GM18861 (cell line): ENCODE measurements around the gene PPM1E.
"Not testable (repeated sequence)": the region's sequence is repeated elsewhere in the genome, so short reads cannot be mapped to it uniquely, and the experiment has no call there.

Experiments used
- ATAC-seq: cut with Tn5 transposase; IDR thresholded peaks from one replicate; pipeline ENCODE4 v1.9.1; 2021; ENCODE audit not compliant: unreplicated experiment

The PPM1E gene

GRCh38 chr17:58778482-58778881, 22.8 kb downstream of the PPM1E start:
- not testable (repeated sequence) for ATAC-seq

GRCh38 chr17:58779446-58779845, 23.8 kb downstream of the PPM1E start:
- ATAC-seq = no peak

- ATAC-seq = no peak
Observed at GRCh38 chr17:58783380-58783779, 27.7 kb downstream of the PPM1E start.

GRCh38 chr17:58785097-58785496, 29.4 kb downstream of the PPM1E start:
- no peak for ATAC-seq

GRCh38 chr17:58786586-58787295, 31.1 kb downstream of the PPM1E start:
- no peak for ATAC-seq

- ATAC-seq = no peak
Observed at GRCh38 chr17:58788199-58788598, 32.5 kb downstream of the PPM1E start.

- no peak for ATAC-seq
Observed at GRCh38 chr17:58789160-58789559, 33.5 kb downstream of the PPM1E start.

- no peak for ATAC-seq
Observed at GRCh38 chr17:58789831-58790230, 34.2 kb downstream of the PPM1E start.

GRCh38 chr17:58794508-58794907, 38.9 kb downstream of the PPM1E start:
- ATAC-seq = not testable (repeated sequence)

- ATAC-seq = no peak
Observed at GRCh38 chr17:58802188-58802587, 46.5 kb downstream of the PPM1E start.

GRCh38 chr17:58806046-58806445, 50.4 kb downstream of the PPM1E start:
- no peak for ATAC-seq

GRCh38 chr17:58808609-58809563, 53.2 kb downstream of the PPM1E start:
- ATAC-seq = no peak

- ATAC-seq = no peak
Observed at GRCh38 chr17:58809564-58809936, 53.9 kb downstream of the PPM1E start.

GRCh38 chr17:58811290-58811689, 55.6 kb downstream of the PPM1E start:
- ATAC-seq = no peak

- ATAC-seq = no peak
Observed at GRCh38 chr17:58813712-58814111, 58.1 kb downstream of the PPM1E start.

- no peak for ATAC-seq
Observed at GRCh38 chr17:58818654-58819053, 63.0 kb downstream of the PPM1E start.

GRCh38 chr17:58822148-58823050, 66.7 kb downstream of the PPM1E start:
- no peak for ATAC-seq

- ATAC-seq = no peak
Observed at GRCh38 chr17:58823051-58823525, 67.4 kb downstream of the PPM1E start.

- no peak for ATAC-seq
Observed at GRCh38 chr17:58829172-58829637, 73.6 kb downstream of the PPM1E start.

- no peak for ATAC-seq
Observed at GRCh38 chr17:58831780-58832179, 76.1 kb downstream of the PPM1E start.

GRCh38 chr17:58832514-58832913, 76.9 kb downstream of the PPM1E start:
- no peak for ATAC-seq
